Activated CD4-positive, alpha-beta T cell treated with anti-CD3 and anti-CD28 coated beads, Interleukin-2, amount 10 ng/mL, durations not matched to agents 7 days and 5 days (primary cell): Measurements from ENCODE around the gene MACROD2. TPM values are rescaled to one million over a fixed set of nuclear protein-coding genes. Genes with fewer than 3 reads are reported as not detected.

ENCODE experiments used
- CTCF ChIA-PET: fragments of 350-600 bp; sonication (Branson Sonifier 250); formaldehyde crosslinking; loops from one replicate; lab custom pipeline; 2021; ENCODE audit warnings: antibody characterized with exemption; lab: Charles Lee
- POLR2A ChIA-PET: fragments of 350-600 bp; sonication (Branson Sonifier 250); formaldehyde crosslinking; loops from one replicate; lab custom pipeline; 2021; ENCODE audit warnings: antibody characterized with exemption; lab: Charles Lee
- DNase-seq: peaks from one replicate; pipeline ENCODE4 v3.0.0-alpha.2; 2020
- H3K27ac Mint-ChIP-seq: one replicate; pipeline ENCODE4 v1.8.0; 2021; ENCODE audit warnings: mild to moderate bottlenecking, moderate library complexity, mixed read lengths
- H3K27me3 Mint-ChIP-seq: one replicate; pipeline ENCODE4 v1.8.0; 2021; ENCODE audit warnings: mixed read lengths
- H3K36me3 Mint-ChIP-seq: one replicate; pipeline ENCODE4 v1.8.0; 2021; ENCODE audit warnings: low read depth, mixed read lengths
- H3K4me1 Mint-ChIP-seq: one replicate; pipeline ENCODE4 v1.8.0; 2021; ENCODE audit warnings: mixed read lengths
- H3K4me3 Mint-ChIP-seq: one replicate; pipeline ENCODE4 v1.8.0; 2021; ENCODE audit warnings: mild to moderate bottlenecking, moderate library complexity, mixed read lengths
- H3K9me3 Mint-ChIP-seq: one replicate; pipeline ENCODE4 v1.8.0; 2021; ENCODE audit warnings: mixed read lengths
- total RNA-seq, 2 experiments: library from RNA; stranded (reverse); gene quantifications; one replicate each; pipeline ENCODE4 v1.2.3, GENCODE V29; 2021

MACROD2 gene
- total RNA-seq, 2 experiments from 2014 or later = not detected

- CTCF ChIA-PET = no interaction called here
- no peak overlapping the region for H3K4me3 Mint-ChIP-seq
- DNase-seq = no peak
Measured at GRCh38 chr20:15840636-15841301, 1845.5 kb downstream of the MACROD2 start.

DNA sequence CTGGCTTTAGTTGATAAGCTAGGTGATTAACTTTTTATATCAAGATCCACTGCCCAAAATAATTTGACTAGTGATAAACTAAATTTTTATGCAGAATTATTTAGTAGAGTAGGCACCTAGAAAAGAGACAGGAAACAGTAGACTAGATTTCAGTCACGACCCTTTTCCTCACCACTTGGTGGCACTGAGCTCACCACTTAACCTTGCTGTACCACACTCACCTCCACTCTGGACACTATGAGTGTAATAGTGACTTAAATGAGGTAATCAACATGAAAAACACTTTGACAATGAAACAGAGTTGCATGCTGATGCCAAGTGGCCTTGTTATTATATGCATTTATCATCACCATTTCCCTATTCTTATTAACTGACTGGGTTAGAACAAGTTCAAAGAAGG, 1847.6 kb downstream of the MACROD2 start:
- no peak overlapping the region for H3K27ac Mint-ChIP-seq
- H3K36me3 Mint-ChIP-seq = no peaks in the 10 kb centered on the region
- POLR2A ChIA-PET = no interaction called here
- no peak overlapping the region for H3K4me3 Mint-ChIP-seq
- DNase-seq = no peak
- no peaks in the 10 kb centered on the region for H3K4me1 Mint-ChIP-seq
- peaks cover 2% of the 10 kb centered on the region for H3K9me3 Mint-ChIP-seq
- CTCF ChIA-PET = no interaction called here
- H3K27me3 Mint-ChIP-seq = no peaks in the 10 kb centered on the region

More at GRCh38 chr20:15840636-15841301, 1845.5 kb downstream of the MACROD2 start:
- no peaks in the 10 kb centered on the region for H3K36me3 Mint-ChIP-seq
- peaks cover 2% of the 10 kb centered on the region for H3K9me3 Mint-ChIP-seq
- POLR2A ChIA-PET = no interaction called here
- H3K27me3 Mint-ChIP-seq = no peaks in the 10 kb centered on the region
- no peak overlapping the region for H3K27ac Mint-ChIP-seq
- no peaks in the 10 kb centered on the region for H3K4me1 Mint-ChIP-seq

- no peaks in the 10 kb centered on the region for H3K4me1 Mint-ChIP-seq
- H3K27me3 Mint-ChIP-seq = no peaks in the 10 kb centered on the region
- POLR2A ChIA-PET = no interaction called here
- no peaks in the 10 kb centered on the region for H3K36me3 Mint-ChIP-seq
- H3K4me3 Mint-ChIP-seq = no peak overlapping the region
- no peak overlapping the region for H3K27ac Mint-ChIP-seq
- H3K9me3 Mint-ChIP-seq = peaks cover 4% of the 10 kb centered on the region
- CTCF ChIA-PET = no interaction called here
- DNase-seq = no peak
Measured at GRCh38 chr20:15843777-15844176, 1848.5 kb downstream of the MACROD2 start.

GRCh38 chr20:15847196-15847784, 1852.0 kb downstream of the MACROD2 start:
- no peaks in the 10 kb centered on the region for H3K36me3 Mint-ChIP-seq
- no peaks in the 10 kb centered on the region for H3K4me1 Mint-ChIP-seq
- H3K9me3 Mint-ChIP-seq = peaks cover 8% of the 10 kb centered on the region
- POLR2A ChIA-PET = no interaction called here
- no peak overlapping the region for H3K4me3 Mint-ChIP-seq
- CTCF ChIA-PET = no interaction called here
- H3K27me3 Mint-ChIP-seq = no peaks in the 10 kb centered on the region
- DNase-seq = no peak
- H3K27ac Mint-ChIP-seq = no peak overlapping the region

GRCh38 chr20:15848126-15848525, 1852.8 kb downstream of the MACROD2 start:
- CTCF ChIA-PET = no interaction called here
- peaks cover 8% of the 10 kb centered on the region for H3K9me3 Mint-ChIP-seq
- H3K27ac Mint-ChIP-seq = no peak overlapping the region
- POLR2A ChIA-PET = no interaction called here
- no peaks in the 10 kb centered on the region for H3K27me3 Mint-ChIP-seq
- no peak overlapping the region for H3K4me3 Mint-ChIP-seq
- H3K36me3 Mint-ChIP-seq = no peaks in the 10 kb centered on the region
- no peak for DNase-seq
- no peaks in the 10 kb centered on the region for H3K4me1 Mint-ChIP-seq

DNA sequence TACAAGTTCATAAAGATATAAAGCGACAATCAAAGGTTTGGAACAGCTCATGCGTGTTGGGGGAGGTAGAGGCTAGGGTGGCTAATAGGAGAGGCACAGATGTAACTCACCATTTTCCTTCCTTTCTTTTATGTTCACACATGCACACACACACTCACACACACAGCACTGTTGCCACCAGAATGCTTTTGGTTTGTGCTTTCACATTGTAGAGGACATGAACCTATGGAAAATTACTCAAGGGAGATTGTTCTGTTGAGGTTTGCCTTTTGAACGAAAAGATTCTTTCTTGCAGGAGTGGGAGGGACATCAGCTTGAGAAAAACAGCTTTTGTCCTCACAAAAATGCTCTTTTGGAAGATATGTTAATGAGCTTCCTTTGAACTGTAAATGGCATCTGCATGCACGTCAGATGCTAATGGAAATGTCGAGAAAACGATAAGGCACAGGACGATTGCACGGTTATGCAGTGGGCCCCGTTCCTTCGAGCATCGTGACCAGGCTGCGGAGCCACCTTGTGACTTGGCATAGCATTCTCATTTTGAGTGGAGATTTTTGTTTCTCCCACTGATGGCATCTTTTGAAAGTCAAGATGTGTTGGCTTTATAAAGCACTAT, 1853.8 kb downstream of the MACROD2 start:
- H3K9me3 Mint-ChIP-seq = peaks cover 6% of the 10 kb centered on the region
- no peaks in the 10 kb centered on the region for H3K36me3 Mint-ChIP-seq
- H3K4me1 Mint-ChIP-seq = no peaks in the 10 kb centered on the region
- no peaks in the 10 kb centered on the region for H3K27me3 Mint-ChIP-seq
- no peak overlapping the region for H3K4me3 Mint-ChIP-seq
- H3K27ac Mint-ChIP-seq = no peak overlapping the region
- CTCF ChIA-PET = no interaction called here
- POLR2A ChIA-PET = no interaction called here
- DNase-seq = no peak

GRCh38 chr20:15851576-15852215, 1856.4 kb downstream of the MACROD2 start:
- CTCF ChIA-PET = no interaction called here
- Mint-ChIP-seq H3K27ac (no peak overlapping the region), H3K4me3 (no peak overlapping the region), H3K4me1 (no peaks in the 10 kb centered on the region), H3K9me3 (peaks cover 6% of the 10 kb centered on the region), H3K27me3 (no peaks in the 10 kb centered on the region), H3K36me3 (no peaks in the 10 kb centered on the region)
- DNase-seq = no peak
- POLR2A ChIA-PET = no interaction called here

GRCh38 chr20:15854911-15855310, 1859.6 kb downstream of the MACROD2 start:
- ChIA-PET POLR2A (no interaction called here), CTCF (no interaction called here)
- H3K9me3 Mint-ChIP-seq = no peaks in the 10 kb centered on the region
- H3K4me3 Mint-ChIP-seq = no peak overlapping the region
- no peaks in the 10 kb centered on the region for H3K4me1 Mint-ChIP-seq
- no peak for DNase-seq
- no peaks in the 10 kb centered on the region for H3K36me3 Mint-ChIP-seq
- no peak overlapping the region for H3K27ac Mint-ChIP-seq
- H3K27me3 Mint-ChIP-seq = no peaks in the 10 kb centered on the region

DNA sequence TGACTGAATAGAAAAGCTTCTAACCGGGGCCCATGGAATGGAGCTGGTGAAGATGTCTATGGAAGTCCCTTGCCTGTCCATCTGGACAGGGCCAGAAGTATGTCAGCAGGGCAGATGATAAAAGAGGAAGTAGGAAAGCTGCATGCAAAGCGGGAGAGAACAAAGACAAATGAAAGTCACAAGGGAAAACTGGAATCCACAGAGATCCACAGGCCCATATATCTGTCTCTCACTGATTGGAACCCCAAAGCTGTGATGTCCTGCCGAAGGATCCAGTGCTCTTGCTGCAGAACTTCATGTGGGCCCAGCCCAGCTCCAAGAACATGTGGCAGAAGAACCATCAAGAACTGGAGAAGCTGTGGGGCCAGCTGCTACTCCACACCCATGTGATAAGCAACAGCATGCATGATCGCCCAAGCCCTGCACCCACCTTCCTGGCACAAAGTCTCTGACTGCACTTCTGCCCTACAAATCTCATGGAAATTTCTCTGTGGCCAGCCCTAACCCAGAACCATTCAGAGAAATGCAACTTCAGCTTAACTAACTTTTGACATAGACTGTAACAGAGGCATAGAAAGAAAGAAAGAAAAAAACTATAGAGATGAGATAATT, 1862.0 kb downstream of the MACROD2 start:
- DNase-seq = no peak
- ChIA-PET CTCF (no interaction called here), POLR2A (no interaction called here)
- no peak overlapping the region for H3K27ac Mint-ChIP-seq
- no peaks in the 10 kb centered on the region for H3K36me3 Mint-ChIP-seq
- H3K9me3 Mint-ChIP-seq = peaks cover 3% of the 10 kb centered on the region
- H3K4me3 Mint-ChIP-seq = no peak overlapping the region
- no peaks in the 10 kb centered on the region for H3K27me3 Mint-ChIP-seq
- no peaks in the 10 kb centered on the region for H3K4me1 Mint-ChIP-seq

GRCh38 chr20:15859061-15859460, 1863.7 kb downstream of the MACROD2 start:
- Mint-ChIP-seq H3K4me3 (no peak overlapping the region), H3K27ac (no peak overlapping the region), H3K36me3 (no peaks in the 10 kb centered on the region), H3K27me3 (no peaks in the 10 kb centered on the region), H3K9me3 (peaks cover 3% of the 10 kb centered on the region), H3K4me1 (no peaks in the 10 kb centered on the region)
- ChIA-PET CTCF (no interaction called here), POLR2A (no interaction called here)
- DNase-seq = no peak

DNA sequence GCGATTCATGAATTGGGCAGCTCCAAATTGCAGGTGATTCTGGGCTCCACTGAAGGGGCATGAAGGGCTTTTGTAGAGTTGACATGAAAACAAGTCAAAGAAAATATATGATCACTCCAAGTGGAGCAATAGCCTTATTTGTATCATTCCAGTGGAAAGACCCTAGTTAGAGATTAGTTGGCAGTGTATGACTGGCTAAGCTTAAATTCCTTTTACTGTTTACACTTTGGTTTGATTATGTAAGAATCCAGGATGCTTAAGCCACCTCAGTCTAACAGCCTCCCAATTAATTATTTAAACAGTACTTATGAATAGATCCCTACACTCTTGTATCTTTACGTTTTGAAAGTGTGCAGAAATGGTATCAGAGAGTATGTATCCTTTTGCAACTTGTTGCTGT, 1865.5 kb downstream of the MACROD2 start:
- no peak for DNase-seq
- no peak overlapping the region for H3K27ac Mint-ChIP-seq
- no peak overlapping the region for H3K4me3 Mint-ChIP-seq
- no peaks in the 10 kb centered on the region for H3K36me3 Mint-ChIP-seq
- no peaks in the 10 kb centered on the region for H3K4me1 Mint-ChIP-seq
- H3K9me3 Mint-ChIP-seq = peaks cover 3% of the 10 kb centered on the region
- ChIA-PET POLR2A (no interaction called here), CTCF (no interaction called here)
- H3K27me3 Mint-ChIP-seq = no peaks in the 10 kb centered on the region

- CTCF ChIA-PET = no interaction called here
- Mint-ChIP-seq H3K9me3 (peaks cover 3% of the 10 kb centered on the region), H3K36me3 (no peaks in the 10 kb centered on the region), H3K27me3 (no peaks in the 10 kb centered on the region), H3K4me1 (no peaks in the 10 kb centered on the region), H3K4me3 (no peak overlapping the region), H3K27ac (no peak overlapping the region)
- no peak for DNase-seq
- POLR2A ChIA-PET = no interaction called here
Measured at GRCh38 chr20:15862178-15862577, 1866.9 kb downstream of the MACROD2 start.

DNA sequence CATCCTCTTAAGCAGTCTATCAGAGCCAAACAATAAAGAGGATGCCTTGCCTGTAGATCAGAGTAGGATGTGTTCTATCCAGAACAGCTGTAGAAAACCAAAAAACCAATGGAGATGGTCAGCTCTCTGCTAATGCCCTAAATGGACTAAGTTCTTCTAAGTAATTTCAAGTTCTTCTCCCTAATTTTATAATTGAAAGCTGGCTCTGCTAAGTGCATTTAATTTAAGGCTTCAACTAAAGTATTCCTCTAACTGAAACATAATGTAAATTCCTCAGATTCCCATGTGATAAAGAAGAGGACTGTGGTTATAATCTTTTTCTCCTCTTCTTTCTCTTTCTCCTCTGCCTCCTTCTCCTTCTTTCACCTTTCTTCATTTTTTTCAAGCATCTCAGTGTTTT, 1868.4 kb downstream of the MACROD2 start:
- ChIA-PET POLR2A (no interaction called here), CTCF (no interaction called here)
- Mint-ChIP-seq H3K4me1 (no peaks in the 10 kb centered on the region), H3K27me3 (no peaks in the 10 kb centered on the region), H3K36me3 (no peaks in the 10 kb centered on the region), H3K9me3 (peaks cover 3% of the 10 kb centered on the region), H3K4me3 (no peak overlapping the region), H3K27ac (no peak overlapping the region)
- no peak for DNase-seq
